KMS-11 (cell line): Measurements from ENCODE around the gene TM2D1.

Experiments used
- H2AFZ ChIP-seq: fragments of 200-600 bp; sonication (generic); 2 replicates; pipeline ENCODE4 v1.6.1; 2016; ENCODE audit warnings: antibody characterized with exemption, mixed run types, low read depth
- H3K27ac ChIP-seq: fragments of 200-600 bp; sonication (generic); 2 replicates; pipeline ENCODE4 v1.6.1; 2016; ENCODE audit warnings: mild to moderate bottlenecking, mixed run types
- H3K27me3 ChIP-seq: fragments of 200-600 bp; sonication (generic); 2 replicates; pipeline ENCODE4 v1.6.1; 2017; ENCODE audit warnings: mild to moderate bottlenecking, low read depth, mixed run types, moderate library complexity; ENCODE audit not compliant: insufficient read depth
- H3K36me3 ChIP-seq: fragments of 200-600 bp; sonication (generic); 2 replicates; pipeline ENCODE4 v1.6.1; 2017; ENCODE audit warnings: mild to moderate bottlenecking, mixed run types; ENCODE audit not compliant: insufficient read depth
- H3K4me1 ChIP-seq: fragments of 200-600 bp; sonication (generic); 2 replicates; pipeline ENCODE4 v1.6.1; 2016; ENCODE audit warnings: mild to moderate bottlenecking, low read depth, mixed run types; ENCODE audit not compliant: poor library complexity, severe bottlenecking
- H3K4me2 ChIP-seq: fragments of 200-600 bp; sonication (generic); 2 replicates; pipeline ENCODE4 v1.7.0; 2016; ENCODE audit warnings: mild to moderate bottlenecking, mixed run types
- H3K4me3 ChIP-seq: fragments of 200-600 bp; sonication (generic); IDR thresholded peaks from 2 replicates; pipeline ENCODE4 v1.6.1; 2017; ENCODE audit warnings: low read depth, low read length, mixed read lengths; ENCODE audit not compliant: insufficient read depth
- H3K79me2 ChIP-seq: fragments of 200-600 bp; sonication (generic); 2 replicates; pipeline ENCODE4 v1.6.1; 2016; ENCODE audit warnings: low read depth, mixed run types; ENCODE audit not compliant: insufficient read depth
- H3K9ac ChIP-seq: fragments of 200-600 bp; sonication (generic); 2 replicates; pipeline ENCODE4 v1.6.1; 2016; ENCODE audit warnings: mild to moderate bottlenecking, mixed run types
- H4K20me1 ChIP-seq: fragments of 200-600 bp; sonication (generic); 2 replicates; pipeline ENCODE4 v1.6.1; 2016; ENCODE audit warnings: mild to moderate bottlenecking, mixed run types; ENCODE audit not compliant: insufficient read depth
- TF ChIP-seq, protein P1 (sequence below): fragments of 200-600 bp; sonication (generic); conservative IDR thresholded peaks from 2 replicates; pipeline ENCODE4 v1.6.1; 2017; ENCODE audit warnings: low read depth, mild to moderate bottlenecking, antibody characterized with exemption, low read length, moderate library complexity, mixed read lengths

Gene TM2D1

GRCh38 chr1:61655453-61655852, 69.5 kb downstream of the TM2D1 start:
- no peaks in the 10 kb centered on the region for H4K20me1 ChIP-seq
- no peaks in the 10 kb centered on the region for H3K4me1 ChIP-seq
- H3K36me3 ChIP-seq: no peaks in the 10 kb centered on the region
- TF ChIP-seq, protein P1, sequence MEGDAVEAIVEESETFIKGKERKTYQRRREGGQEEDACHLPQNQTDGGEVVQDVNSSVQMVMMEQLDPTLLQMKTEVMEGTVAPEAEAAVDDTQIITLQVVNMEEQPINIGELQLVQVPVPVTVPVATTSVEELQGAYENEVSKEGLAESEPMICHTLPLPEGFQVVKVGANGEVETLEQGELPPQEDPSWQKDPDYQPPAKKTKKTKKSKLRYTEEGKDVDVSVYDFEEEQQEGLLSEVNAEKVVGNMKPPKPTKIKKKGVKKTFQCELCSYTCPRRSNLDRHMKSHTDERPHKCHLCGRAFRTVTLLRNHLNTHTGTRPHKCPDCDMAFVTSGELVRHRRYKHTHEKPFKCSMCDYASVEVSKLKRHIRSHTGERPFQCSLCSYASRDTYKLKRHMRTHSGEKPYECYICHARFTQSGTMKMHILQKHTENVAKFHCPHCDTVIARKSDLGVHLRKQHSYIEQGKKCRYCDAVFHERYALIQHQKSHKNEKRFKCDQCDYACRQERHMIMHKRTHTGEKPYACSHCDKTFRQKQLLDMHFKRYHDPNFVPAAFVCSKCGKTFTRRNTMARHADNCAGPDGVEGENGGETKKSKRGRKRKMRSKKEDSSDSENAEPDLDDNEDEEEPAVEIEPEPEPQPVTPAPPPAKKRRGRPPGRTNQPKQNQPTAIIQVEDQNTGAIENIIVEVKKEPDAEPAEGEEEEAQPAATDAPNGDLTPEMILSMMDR: no peak
- H3K79me2 ChIP-seq: no peaks in the 10 kb centered on the region
- H3K4me2 ChIP-seq: no peak overlapping the region
- no peak overlapping the region for H3K4me3 ChIP-seq
- H2AFZ ChIP-seq: no peak overlapping the region
- no peak overlapping the region for H3K27ac ChIP-seq
- no peaks in the 10 kb centered on the region for H3K27me3 ChIP-seq
- H3K9ac ChIP-seq: no peak overlapping the region

GRCh38 chr1:61654067-61654466, 70.9 kb downstream of the TM2D1 start:
- Histone ChIP-seq H3K36me3 (no peaks in the 10 kb centered on the region), H3K79me2 (no peaks in the 10 kb centered on the region), H4K20me1 (no peaks in the 10 kb centered on the region), H3K4me3 (no peak overlapping the region), H2AFZ (no peak overlapping the region), H3K27me3 (no peaks in the 10 kb centered on the region), H3K4me2 (no peak overlapping the region), H3K27ac (no peak overlapping the region), H3K9ac (no peak overlapping the region), H3K4me1 (no peaks in the 10 kb centered on the region)
- TF ChIP-seq, protein P1: no peak

DNA sequence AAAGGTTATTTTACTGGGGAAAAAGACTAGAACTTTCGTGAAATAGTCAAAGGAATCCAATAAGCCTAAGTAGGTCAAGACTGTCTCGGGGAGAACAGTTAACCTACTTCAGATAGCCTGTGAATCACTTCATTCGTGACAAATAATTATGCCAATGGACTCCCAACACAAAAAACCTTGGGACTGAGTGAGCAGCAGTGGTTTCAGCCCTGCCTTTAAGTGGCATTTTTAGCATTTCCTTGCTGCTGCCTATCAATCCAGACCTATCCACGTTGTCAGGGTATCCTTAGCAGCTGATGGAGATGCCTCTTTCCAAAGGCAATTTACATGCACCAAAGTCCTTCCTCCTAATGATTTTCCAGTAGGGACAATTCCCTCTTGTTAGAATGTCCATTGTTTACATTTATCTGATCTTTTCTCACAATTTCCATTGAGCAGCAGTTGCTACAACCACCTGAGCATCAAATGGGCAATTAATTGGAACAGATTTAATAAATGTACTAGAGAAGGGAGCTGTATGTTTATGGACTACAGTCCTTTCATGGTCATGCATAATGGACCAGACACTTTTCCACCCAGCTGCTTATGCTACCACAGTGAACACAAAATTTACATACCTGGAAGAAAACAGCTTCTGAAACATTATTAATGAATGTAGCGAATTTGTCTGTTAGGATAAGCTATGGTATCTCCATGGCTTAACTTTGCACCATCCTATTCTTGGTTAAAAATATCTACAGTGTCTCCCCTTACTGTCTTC, 75.8 kb downstream of the TM2D1 start:
- H4K20me1 ChIP-seq: no peaks in the 10 kb centered on the region
- H2AFZ ChIP-seq: no peak overlapping the region
- no peak overlapping the region for H3K4me3 ChIP-seq
- H3K9ac ChIP-seq: no peak overlapping the region
- H3K4me1 ChIP-seq: no peaks in the 10 kb centered on the region
- H3K79me2 ChIP-seq: no peaks in the 10 kb centered on the region
- no peak overlapping the region for H3K27ac ChIP-seq
- H3K27me3 ChIP-seq: no peaks in the 10 kb centered on the region
- no peak overlapping the region for H3K4me2 ChIP-seq
- TF ChIP-seq, protein P1: no peak
- no peaks in the 10 kb centered on the region for H3K36me3 ChIP-seq

- no peaks in the 10 kb centered on the region for H3K4me1 ChIP-seq
Observed at GRCh38 chr1:61647142-61647541, 77.8 kb downstream of the TM2D1 start.

More at GRCh38 chr1:61647142-61647541, 77.8 kb downstream of the TM2D1 start:
- no peak overlapping the region for H3K4me2 ChIP-seq
- no peaks in the 10 kb centered on the region for H3K79me2 ChIP-seq
- H3K36me3 ChIP-seq: no peaks in the 10 kb centered on the region
- TF ChIP-seq, protein P1: no peak
- H3K27me3 ChIP-seq: no peaks in the 10 kb centered on the region
- H3K27ac ChIP-seq: no peak overlapping the region
- H2AFZ ChIP-seq: no peak overlapping the region
- H4K20me1 ChIP-seq: no peaks in the 10 kb centered on the region
- H3K9ac ChIP-seq: no peak overlapping the region
- H3K4me3 ChIP-seq: no peak overlapping the region
